ENCODE measurements around the gene AFF2. TPM values are rescaled to one million over a fixed set of nuclear protein-coding genes. Genes with fewer than 3 reads are reported as not detected.

AFF2 gene
- total RNA-seq, 3 donors from 2014 or later: 4.6 to 41.0 (median 5.7) TPM

- H3K4me3 ChIP-seq: no peak overlapping the region
- H3K27ac ChIP-seq: no peak overlapping the region
- TF ChIP-seq POLR2A (IDR thresholded peaks at IDR 0.05): no peak
- no peak for TF ChIP-seq POLR2AphosphoS5 (IDR thresholded peaks at IDR 0.05)
- TF ChIP-seq CTCF (IDR thresholded peaks at IDR 0.05): no peak
These were observed 100.6 kb downstream of the AFF2 start for GRCh38 chrX:148601034-148601433.

GRCh38 chrX:148609515-148610327, 109.3 kb downstream of the AFF2 start:
- H3K27ac ChIP-seq: no peak overlapping the region
- DNase-seq (ENCODE audit: low spot score in 2 of 2): no peak
- no peaks in the 10 kb centered on the region for H3K27me3 ChIP-seq
- intact Hi-C loops (cut with DNase I; ENCODE audit: low total_unique reads): no loop called here
- H3K36me3 ChIP-seq: no peaks in the 10 kb centered on the region
- no peaks in the 10 kb centered on the region for H3K9me3 ChIP-seq
- TF ChIP-seq POLR2A (IDR thresholded peaks at IDR 0.05): no peak
- no peak for TF ChIP-seq CTCF (IDR thresholded peaks at IDR 0.05)
- no peak for TF ChIP-seq POLR2AphosphoS5 (IDR thresholded peaks at IDR 0.05)
- H3K4me3 ChIP-seq: no peak overlapping the region
- no peaks in the 10 kb centered on the region for H3K4me1 ChIP-seq

More at GRCh38 chrX:148601034-148601433, 100.6 kb downstream of the AFF2 start:
- DNase-seq (ENCODE audit: low spot score in 2 of 2): no peak
- H3K4me1 ChIP-seq: no peaks in the 10 kb centered on the region
- H3K27me3 ChIP-seq: peaks cover 0 to 6% of the 10 kb centered on the region in 2 donors
- intact Hi-C loops (cut with DNase I; ENCODE audit: low total_unique reads): no loop called here
- H3K9me3 ChIP-seq: no peaks in the 10 kb centered on the region
- H3K36me3 ChIP-seq: no peaks in the 10 kb centered on the region

GRCh38 chrX:148610328-148610698, 109.9 kb downstream of the AFF2 start:
- no peak for DNase-seq (ENCODE audit: low spot score in 2 of 2)

GRCh38 chrX:148611993-148612392, 111.6 kb downstream of the AFF2 start:
- Histone ChIP-seq H3K27ac (no peak overlapping the region), H3K27me3 (no peaks in the 10 kb centered on the region), H3K9me3 (no peaks in the 10 kb centered on the region), H3K36me3 (no peaks in the 10 kb centered on the region), H3K4me3 (no peak overlapping the region), H3K4me1 (no peaks in the 10 kb centered on the region)
- intact Hi-C loops (cut with DNase I; ENCODE audit: low total_unique reads): no loop called here
- DNase-seq (ENCODE audit: low spot score in 2 of 2): no peak
- TF ChIP-seq POLR2AphosphoS5 (IDR thresholded peaks at IDR 0.05) (no peak), POLR2A (IDR thresholded peaks at IDR 0.05) (no peak), CTCF (IDR thresholded peaks at IDR 0.05) (no peak)

More at GRCh38 chrX:148610328-148610698, 109.9 kb downstream of the AFF2 start:
- no peak overlapping the region for H3K27ac ChIP-seq
- intact Hi-C loops (cut with DNase I; ENCODE audit: low total_unique reads): no loop called here
- no peaks in the 10 kb centered on the region for H3K36me3 ChIP-seq
- no peak for TF ChIP-seq POLR2A (IDR thresholded peaks at IDR 0.05)
- no peak for TF ChIP-seq CTCF (IDR thresholded peaks at IDR 0.05)
- TF ChIP-seq POLR2AphosphoS5 (IDR thresholded peaks at IDR 0.05): no peak
- H3K4me3 ChIP-seq: no peak overlapping the region
- no peaks in the 10 kb centered on the region for H3K9me3 ChIP-seq
- no peaks in the 10 kb centered on the region for H3K27me3 ChIP-seq
- no peaks in the 10 kb centered on the region for H3K4me1 ChIP-seq

GRCh38 chrX:148612431-148612830, 112.0 kb downstream of the AFF2 start:
- no peak for DNase-seq (ENCODE audit: low spot score in 2 of 2)
- Histone ChIP-seq H3K4me3 (no peak overlapping the region), H3K9me3 (no peaks in the 10 kb centered on the region), H3K36me3 (no peaks in the 10 kb centered on the region), H3K27ac (no peak overlapping the region), H3K27me3 (no peaks in the 10 kb centered on the region), H3K4me1 (no peaks in the 10 kb centered on the region)
- no peak for TF ChIP-seq POLR2A (IDR thresholded peaks at IDR 0.05)
- TF ChIP-seq POLR2AphosphoS5 (IDR thresholded peaks at IDR 0.05): no peak
- no peak for TF ChIP-seq CTCF (IDR thresholded peaks at IDR 0.05)
- intact Hi-C loops (cut with DNase I; ENCODE audit: low total_unique reads): no loop called here
